HepG2 (cell line): Measurements from ENCODE around the gene EYA2. TPM values are rescaled to one million over a fixed set of nuclear protein-coding genes. Genes with fewer than 3 reads are reported as not detected.

ENCODE experiments used
- ATAC-seq: fragments of 200-7000 bp; cut with Tn5 transposase; 3 replicates; pipeline ENCODE4 v1.9.1; 2020; ENCODE audit warnings: mild to moderate bottlenecking, moderate library complexity
- BruUV-seq: library from RNA; stranded (reverse); fragments of 400-500 nt; replicated peaks from 2 replicates; lab custom pipeline; 2021; lab: Mats Ljungman, UMichigan
- CTCF ChIA-PET: fragments of 300-600 bp; formaldehyde crosslinking; extraction: SDS; loops from one replicate; lab custom pipeline; 2021; ENCODE audit warnings: low total read pairs, inconsistent platforms, low intra/inter-chr PET ratio; lab: Yijun Ruan, JAX
- POLR2A ChIA-PET: fragments of 350-600 bp; sonication (Branson Sonifier 250); formaldehyde crosslinking; loops from one replicate; lab custom pipeline; 2020; ENCODE audit warnings: antibody characterized with exemption, inconsistent platforms; lab: Yijun Ruan, JAX
- DNase-seq: peaks from one replicate; pipeline ENCODE4 v3.0.0-alpha.2; 2015; ENCODE audit warnings: low spot score
- FAIRE-seq: peaks from 3 replicates; lab custom pipeline; 2011; peaks lifted over from hg19 to GRCh38; lab: Jason Lieb, UNC
- H2AFZ ChIP-seq: one replicate; pipeline ENCODE4 v1.6.1; 2011; ENCODE audit warnings: low read length, inconsistent platforms
- H3K27ac ChIP-seq: fragments of 300-600 bp; 3 replicates; pipeline ENCODE4 v1.8.0; 2011; ENCODE audit warnings: mixed run types, mild to moderate bottlenecking, mixed read lengths, low read length, inconsistent platforms; ENCODE audit not compliant: insufficient read depth; ENCODE audit errors: extremely low read length
- H3K27me3 ChIP-seq, 2 experiments: fragments of 200-600 bp in 1 of 2; 2 replicates in 1 of 2; 3 replicates in 1 of 2; pipeline versions ENCODE4 v1.6.0 to v1.8.0; 2011; ENCODE audit warnings: low read length in 2 of 2, mild to moderate bottlenecking in 2 of 2, moderate library complexity in 2 of 2, inconsistent platforms in 1 of 2; ENCODE audit not compliant: insufficient read depth in 2 of 2, control insufficient read depth in 1 of 2
- H3K36me3 ChIP-seq, 2 experiments: fragments of 200-600 bp in 1 of 2; replicated peaks in 1 of 2; 2 replicates in 1 of 2; 3 replicates in 1 of 2; pipeline versions ENCODE4 v1.5.1 to v1.8.0; 2011; ENCODE audit warnings: low read length in 2 of 2, inconsistent platforms in 1 of 2; ENCODE audit not compliant: insufficient read depth in 2 of 2, control insufficient read depth in 1 of 2
- H3K4me1 ChIP-seq: 2 replicates; pipeline ENCODE4 v1.5.1; 2012; ENCODE audit warnings: low read length, inconsistent platforms; ENCODE audit not compliant: insufficient read depth
- H3K4me2 ChIP-seq: 2 replicates; pipeline ENCODE4 v1.6.0; 2011; ENCODE audit warnings: low read depth, low read length, inconsistent platforms
- H3K4me3 ChIP-seq, 3 experiments: fragments of 200-600 bp in 1 of 3; sonication (generic), shearing (Covaris generic) in 1 of 3; replicated peaks in 1 of 3; 2 replicates each; pipeline ENCODE4 v1.5.1; 2011 to 2016; ENCODE audit warnings: low read length in 3 of 3, inconsistent platforms in 2 of 3, low read depth in 2 of 3, mild to moderate bottlenecking in 2 of 3, control low read depth in 1 of 3, mixed read lengths in 1 of 3; ENCODE audit not compliant: insufficient read depth in 1 of 3
- H3K79me2 ChIP-seq: one replicate; pipeline ENCODE4 v1.6.1; 2011; ENCODE audit warnings: low read length, inconsistent platforms; ENCODE audit not compliant: insufficient read depth
- H3K9ac ChIP-seq: 2 replicates; pipeline ENCODE4 v1.6.0; 2011; ENCODE audit warnings: mild to moderate bottlenecking, low read depth, low read length, inconsistent platforms; ENCODE audit not compliant: insufficient read depth
- H3K9me3 ChIP-seq: 2 replicates; pipeline ENCODE4 v1.5.1; 2012; ENCODE audit warnings: mild to moderate bottlenecking, low read length
- H4K20me1 ChIP-seq: 2 replicates; pipeline ENCODE4 v1.6.0; 2011; ENCODE audit warnings: inconsistent platforms, mild to moderate bottlenecking, low read length, moderate library complexity; ENCODE audit not compliant: insufficient read depth
- KDM3A ChIP-seq: IDR thresholded peaks from 2 replicates; pipeline ENCODE4 v1.6.1; 2018; ENCODE audit warnings: low read depth, missing compliant biosample characterization
- LCORL ChIP-seq, 2 experiments: fragments of 450-650 bp in 1 of 2; sonication (generic) in 1 of 2; formaldehyde crosslinking in 1 of 2; IDR thresholded peaks; 2 replicates each; pipeline versions ENCODE4 v1.5.0 to v1.6.1; 2017 to 2020; ENCODE audit warnings: antibody characterized with exemption in 1 of 2, missing genetic modification reagents in 1 of 2
- POLR2G ChIP-seq: fragments of 200-400 bp; formaldehyde crosslinking; IDR thresholded peaks from 2 replicates; pipeline ENCODE4 v1.6.1; 2018; ENCODE audit warnings: mild to moderate bottlenecking, low read depth, low read length, moderate library complexity
- SMAD1 ChIP-seq: sonication (generic); formaldehyde crosslinking; IDR thresholded peaks from 2 replicates; pipeline ENCODE4 v1.4.0; 2020; ENCODE audit warnings: missing genetic modification reagents, low read depth, mild to moderate bottlenecking, borderline replicate concordance
- TAF15 ChIP-seq: fragments of 200-400 bp; formaldehyde crosslinking; IDR thresholded peaks from one replicate; pipeline ENCODE4 v1.6.1; 2018; ENCODE audit warnings: mild to moderate bottlenecking, low read depth, low read length; ENCODE audit not compliant: poor library complexity, severe bottlenecking
- ZNF382 ChIP-seq: sonication (generic); formaldehyde crosslinking; IDR thresholded peaks from 2 replicates; pipeline ENCODE4 v1.5.0; 2020; ENCODE audit warnings: missing genetic modification reagents, mild to moderate bottlenecking, borderline replicate concordance
- ZNF674 ChIP-seq: sonication (generic); formaldehyde crosslinking; IDR thresholded peaks from 2 replicates; pipeline ENCODE4 v1.5.0; 2020; ENCODE audit warnings: low read depth, mild to moderate bottlenecking, missing genetic modification reagents
- ZNF724P ChIP-seq: sonication (generic); formaldehyde crosslinking; IDR thresholded peaks from 2 replicates; pipeline ENCODE4 v1.8.0; 2022; ENCODE audit warnings: missing genetic modification reagents, borderline replicate concordance
- ZSCAN30 ChIP-seq: sonication (generic); formaldehyde crosslinking; IDR thresholded peaks from 2 replicates; pipeline ENCODE4 v1.5.0; 2020; ENCODE audit warnings: mild to moderate bottlenecking, missing genetic modification reagents
- WGBS: methylation state at CpG from one replicate; pipeline ENCODE4 v1.1.6; 2017; ENCODE audit warnings: low lambda C conversion rate; 5-methylcytosine and 5-hydroxymethylcytosine counted together
- in situ Hi-C: cut with HindIII; loops from 2 replicates; pipeline ENCODE4 v1.10.0; 2017; ENCODE audit warnings: low pct_unique_long_range_greater_than_20kb; ENCODE audit not compliant: extremely low pct_ligation_motif_present
- intact Hi-C: fragments of 100-400 bp; cut with micrococcal nuclease; formaldehyde crosslinking; loops from one replicate; pipeline ENCODE4 v1.10.0; 2022; ENCODE audit not compliant: unreplicated experiment
- polyA plus RNA-seq, 8 experiments: library from polyadenylated mRNA; depleted of rRNA in 3 of 8; stranded (reverse) in 7 of 8; unstranded in 1 of 8; fragments of >200 nt; fragmentation: Illumina TruSeq in 4 of 8; extraction: Trizol in 4 of 8; gene quantifications; 2 replicates each; pipeline versions ENCODE4 v1.2.1 to v1.2.3, GENCODE V29; 2011 to 2016; ENCODE audit warnings: low read depth in 4 of 8, missing spikeins in 1 of 8, mixed read lengths in 1 of 8; ENCODE audit not compliant: insufficient read depth in 1 of 8
- total RNA-seq, 5 experiments: library from RNA; depleted of rRNA; stranded (reverse); fragments of >200 nt; fragmentation: Illumina TruSeq; extraction: Trizol; gene quantifications; 2 replicates each; pipeline ENCODE4 v1.2.3, GENCODE V29; 2016; ENCODE audit warnings: low read depth in 1 of 5
- TF ChIP-seq, protein P1 (sequence below): sonication (generic); formaldehyde crosslinking; IDR thresholded peaks from 2 replicates; pipeline ENCODE4 v1.4.0; 2020; ENCODE audit warnings: missing genetic modification reagents
- TF ChIP-seq, protein P2 (sequence below): sonication (generic); formaldehyde crosslinking; IDR thresholded peaks from 2 replicates; pipeline ENCODE4 v1.4.0; 2020; ENCODE audit warnings: mild to moderate bottlenecking, missing genetic modification reagents
- TF ChIP-seq, protein P3 (sequence below): sonication (generic); formaldehyde crosslinking; IDR thresholded peaks from 2 replicates; pipeline ENCODE4 v1.4.0; 2020; ENCODE audit warnings: missing genetic modification reagents, borderline replicate concordance
- TF ChIP-seq, protein P4 (sequence below): sonication (generic); formaldehyde crosslinking; IDR thresholded peaks from 2 replicates; pipeline ENCODE4 v1.4.0; 2020; ENCODE audit warnings: mild to moderate bottlenecking, low read depth, missing genetic modification reagents
- TF ChIP-seq, protein P5 (sequence below): sonication (generic); formaldehyde crosslinking; IDR thresholded peaks from 2 replicates; pipeline ENCODE4 v1.5.0; 2020; ENCODE audit warnings: missing genetic modification reagents
- TF ChIP-seq, protein P6 (sequence below): sonication (generic); formaldehyde crosslinking; IDR thresholded peaks from 2 replicates; pipeline ENCODE4 v1.5.0; 2020; ENCODE audit warnings: missing genetic modification reagents, mild to moderate bottlenecking, borderline replicate concordance

EYA2 gene
- total and polyA plus RNA-seq, 2 of the 13 experiments (the other 11 are each of a cell fraction or from before 2014, with no cell fraction given), result not detected

DNA sequence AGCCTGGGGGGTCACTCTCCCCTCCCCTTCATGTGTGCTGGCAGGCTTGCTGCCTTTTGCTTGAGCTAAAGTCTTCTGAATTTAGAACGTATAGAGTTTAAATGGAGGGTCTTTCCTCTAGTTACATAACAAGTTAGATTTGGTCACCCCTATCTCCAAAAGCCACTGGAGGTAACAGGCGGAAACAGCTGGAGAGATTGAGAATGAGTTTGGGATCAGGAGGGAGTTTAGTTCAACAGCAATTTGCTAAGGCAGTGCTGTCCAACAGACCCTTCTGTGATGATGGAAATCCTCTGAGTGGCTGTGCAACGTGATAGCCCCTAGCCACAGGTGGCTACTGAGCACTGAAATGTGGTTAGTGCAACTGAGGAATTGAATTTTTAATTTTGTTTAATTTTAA, 132.8 kb downstream of the EYA2 start (continued):
- no peak for TF ChIP-seq ZNF724P (CRISPR knock-in tag)
- TF ChIP-seq ZSCAN30 (CRISPR knock-in tag), result no peak
- TF ChIP-seq, protein P1, sequence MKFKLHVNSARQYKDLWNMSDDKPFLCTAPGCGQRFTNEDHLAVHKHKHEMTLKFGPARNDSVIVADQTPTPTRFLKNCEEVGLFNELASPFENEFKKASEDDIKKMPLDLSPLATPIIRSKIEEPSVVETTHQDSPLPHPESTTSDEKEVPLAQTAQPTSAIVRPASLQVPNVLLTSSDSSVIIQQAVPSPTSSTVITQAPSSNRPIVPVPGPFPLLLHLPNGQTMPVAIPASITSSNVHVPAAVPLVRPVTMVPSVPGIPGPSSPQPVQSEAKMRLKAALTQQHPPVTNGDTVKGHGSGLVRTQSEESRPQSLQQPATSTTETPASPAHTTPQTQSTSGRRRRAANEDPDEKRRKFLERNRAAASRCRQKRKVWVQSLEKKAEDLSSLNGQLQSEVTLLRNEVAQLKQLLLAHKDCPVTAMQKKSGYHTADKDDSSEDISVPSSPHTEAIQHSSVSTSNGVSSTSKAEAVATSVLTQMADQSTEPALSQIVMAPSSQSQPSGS (CRISPR knock-in tag), result no peak
- no peak for TF ChIP-seq KDM3A (CRISPR knock-in tag)
- TF ChIP-seq, protein P2, sequence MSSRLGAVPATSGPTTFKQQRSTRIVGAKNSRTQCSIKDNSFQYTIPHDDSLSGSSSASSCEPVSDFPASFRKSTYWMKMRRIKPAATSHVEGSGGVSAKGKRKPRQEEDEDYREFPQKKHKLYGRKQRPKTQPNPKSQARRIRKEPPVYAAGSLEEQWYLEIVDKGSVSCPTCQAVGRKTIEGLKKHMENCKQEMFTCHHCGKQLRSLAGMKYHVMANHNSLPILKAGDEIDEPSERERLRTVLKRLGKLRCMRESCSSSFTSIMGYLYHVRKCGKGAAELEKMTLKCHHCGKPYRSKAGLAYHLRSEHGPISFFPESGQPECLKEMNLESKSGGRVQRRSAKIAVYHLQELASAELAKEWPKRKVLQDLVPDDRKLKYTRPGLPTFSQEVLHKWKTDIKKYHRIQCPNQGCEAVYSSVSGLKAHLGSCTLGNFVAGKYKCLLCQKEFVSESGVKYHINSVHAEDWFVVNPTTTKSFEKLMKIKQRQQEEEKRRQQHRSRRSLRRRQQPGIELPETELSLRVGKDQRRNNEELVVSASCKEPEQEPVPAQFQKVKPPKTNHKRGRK (CRISPR knock-in tag), result no peak

DNA sequence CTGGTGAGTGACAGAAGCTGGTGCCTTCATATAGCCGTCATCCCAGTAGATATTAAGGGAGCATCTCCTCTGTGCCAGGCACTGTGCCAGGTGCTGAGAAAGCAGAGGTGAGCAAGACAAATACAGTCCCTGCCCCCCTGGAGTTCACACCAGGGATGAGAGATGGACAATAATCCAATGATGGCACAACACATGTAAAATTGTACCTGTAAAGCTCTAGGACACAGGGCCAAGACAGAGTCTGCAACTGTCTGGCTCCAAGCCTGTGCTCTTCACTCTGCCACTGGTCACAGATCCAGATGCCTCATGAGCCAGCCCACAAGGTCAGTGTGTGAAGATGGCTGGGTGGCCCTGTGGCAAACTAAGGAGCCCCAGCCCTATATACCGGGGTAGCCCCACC, 133.8 kb downstream of the EYA2 start:
- DNase-seq (no peak), FAIRE-seq (no peak), ATAC-seq (no peak)
- POLR2A ChIA-PET, result no interaction called here
- H3K79me2 ChIP-seq, result no peaks in the 10 kb centered on the region
- H3K9me3 ChIP-seq, result peaks cover 14% of the 10 kb centered on the region
- intact Hi-C loops (no loop called here), in situ Hi-C loops (no loop called here)
- H3K4me2 ChIP-seq, result no peak overlapping the region
- no peak overlapping the region for H3K9ac ChIP-seq
- H3K27ac ChIP-seq, result no peak overlapping the region
- H4K20me1 ChIP-seq, result no peaks in the 10 kb centered on the region
- 18% methylated on average over 2 of the region's 2 CpGs for WGBS
- CTCF ChIA-PET, result no interaction called here
- no peak overlapping the region for H2AFZ ChIP-seq
- H3K36me3 ChIP-seq, result no peaks in the 10 kb centered on the region
- peaks cover 0 to 14% of the 10 kb centered on the region in 2 experiments; a peak in 1 of 5 replicates for H3K27me3 ChIP-seq
- peaks cover 10% of the 10 kb centered on the region for H3K4me1 ChIP-seq
- BruUV-seq, result no TSS peak
- no peak overlapping the region for H3K4me3 ChIP-seq
- TF ChIP-seq, protein P3, sequence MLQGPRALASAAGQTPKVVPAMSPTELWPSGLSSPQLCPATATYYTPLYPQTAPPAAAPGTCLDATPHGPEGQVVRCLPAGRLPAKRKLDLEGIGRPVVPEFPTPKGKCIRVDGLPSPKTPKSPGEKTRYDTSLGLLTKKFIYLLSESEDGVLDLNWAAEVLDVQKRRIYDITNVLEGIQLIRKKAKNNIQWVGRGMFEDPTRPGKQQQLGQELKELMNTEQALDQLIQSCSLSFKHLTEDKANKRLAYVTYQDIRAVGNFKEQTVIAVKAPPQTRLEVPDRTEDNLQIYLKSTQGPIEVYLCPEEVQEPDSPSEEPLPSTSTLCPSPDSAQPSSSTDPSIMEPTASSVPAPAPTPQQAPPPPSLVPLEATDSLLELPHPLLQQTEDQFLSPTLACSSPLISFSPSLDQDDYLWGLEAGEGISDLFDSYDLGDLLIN (CRISPR knock-in tag), result no peak
- TF ChIP-seq TAF15 (no peak), ZNF674 (CRISPR knock-in tag) (no peak), LCORL (IDR thresholded peaks at IDR 0.05) (no peak), LCORL (CRISPR knock-in tag; IDR thresholded peaks at IDR 0.05) (no peak), ZNF382 (CRISPR knock-in tag) (no peak), SMAD1 (CRISPR knock-in tag) (no peak), POLR2G (no peak)
- TF ChIP-seq, protein P4, sequence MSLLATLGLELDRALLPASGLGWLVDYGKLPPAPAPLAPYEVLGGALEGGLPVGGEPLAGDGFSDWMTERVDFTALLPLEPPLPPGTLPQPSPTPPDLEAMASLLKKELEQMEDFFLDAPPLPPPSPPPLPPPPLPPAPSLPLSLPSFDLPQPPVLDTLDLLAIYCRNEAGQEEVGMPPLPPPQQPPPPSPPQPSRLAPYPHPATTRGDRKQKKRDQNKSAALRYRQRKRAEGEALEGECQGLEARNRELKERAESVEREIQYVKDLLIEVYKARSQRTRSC (CRISPR knock-in tag), result no peak
- TF ChIP-seq, protein P5, sequence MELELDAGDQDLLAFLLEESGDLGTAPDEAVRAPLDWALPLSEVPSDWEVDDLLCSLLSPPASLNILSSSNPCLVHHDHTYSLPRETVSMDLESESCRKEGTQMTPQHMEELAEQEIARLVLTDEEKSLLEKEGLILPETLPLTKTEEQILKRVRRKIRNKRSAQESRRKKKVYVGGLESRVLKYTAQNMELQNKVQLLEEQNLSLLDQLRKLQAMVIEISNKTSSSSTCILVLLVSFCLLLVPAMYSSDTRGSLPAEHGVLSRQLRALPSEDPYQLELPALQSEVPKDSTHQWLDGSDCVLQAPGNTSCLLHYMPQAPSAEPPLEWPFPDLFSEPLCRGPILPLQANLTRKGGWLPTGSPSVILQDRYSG (CRISPR knock-in tag), result no peak
- TF ChIP-seq, protein P6, sequence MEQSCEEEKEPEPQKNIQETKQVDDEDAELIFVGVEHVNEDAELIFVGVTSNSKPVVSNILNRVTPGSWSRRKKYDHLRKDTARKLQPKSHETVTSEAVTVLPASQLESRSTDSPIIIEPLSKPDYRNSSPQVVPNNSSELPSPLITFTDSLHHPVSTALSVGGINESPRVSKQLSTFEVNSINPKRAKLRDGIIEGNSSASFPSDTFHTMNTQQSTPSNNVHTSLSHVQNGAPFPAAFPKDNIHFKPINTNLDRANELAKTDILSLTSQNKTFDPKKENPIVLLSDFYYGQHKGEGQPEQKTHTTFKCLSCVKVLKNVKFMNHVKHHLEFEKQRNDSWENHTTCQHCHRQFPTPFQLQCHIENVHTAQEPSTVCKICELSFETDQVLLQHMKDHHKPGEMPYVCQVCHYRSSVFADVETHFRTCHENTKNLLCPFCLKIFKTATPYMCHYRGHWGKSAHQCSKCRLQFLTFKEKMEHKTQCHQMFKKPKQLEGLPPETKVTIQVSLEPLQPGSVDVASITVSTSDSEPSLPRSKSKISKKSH, result no peak
